Thyroid gland (tissue), 4 donors: ENCODE data around the gene PPP2R5D. TPM values are rescaled to one million over a fixed set of nuclear protein-coding genes. Genes with fewer than 3 reads are reported as not detected.
"Not testable (repeated sequence)": the region's sequence is repeated elsewhere in the genome, so short reads cannot be mapped to it uniquely, and the experiment has no call there.

Source experiments
- DNase-seq, 2 donors: peaks; one replicate each; pipeline ENCODE4 v3.0.0-alpha.2; 2019
- H3K27ac ChIP-seq, 3 donors: fragments of 200-600 bp; sonication (generic); 1 replicate in 2 of 3; 2 replicates in 1 of 3; pipeline ENCODE4 v1.5.1; 2016 to 2019; ENCODE audit warnings: mild to moderate bottlenecking in 1 of 3, moderate library complexity in 1 of 3
- H3K27me3 ChIP-seq: fragments of 200-600 bp; sonication (generic); one replicate; pipeline ENCODE4 v1.5.1; 2019
- H3K36me3 ChIP-seq, 2 donors: fragments of 200-600 bp; sonication (generic); one replicate each; pipeline ENCODE4 v1.5.1; 2016 to 2019
- H3K4me1 ChIP-seq, 2 donors: fragments of 200-600 bp; sonication (generic); one replicate each; pipeline ENCODE4 v1.5.1; 2017 to 2019
- H3K4me3 ChIP-seq, 3 donors: fragments of 200-600 bp; sonication (generic); replicated peaks in 1 of 3; 1 replicate in 2 of 3; 2 replicates in 1 of 3; pipeline ENCODE4 v1.5.1; 2016; ENCODE audit warnings: mild to moderate bottlenecking in 1 of 3
- H3K9me3 ChIP-seq: fragments of 200-600 bp; sonication (generic); one replicate; pipeline ENCODE4 v1.5.1; 2017
- POLR2A ChIP-seq, 2 donors: fragments of 450-650 bp; IDR thresholded peaks; one replicate each; pipeline ENCODE4 v1.6.1; 2017; ENCODE audit warnings: antibody characterized with exemption in 2 of 2, mild to moderate bottlenecking in 2 of 2, moderate library complexity in 1 of 2
- WGBS, 2 donors: methylation state at CpG; one replicate each; pipeline ENCODE4 v1.1.5; 2017; 5-methylcytosine and 5-hydroxymethylcytosine counted together
- intact Hi-C: fragments of 100-400 bp; cut with DNase I; formaldehyde crosslinking; loops from one replicate; pipeline ENCODE4 v1.15.1; 2023
- total RNA-seq, 4 donors: library from RNA; depleted of rRNA; stranded (reverse); fragments of >200 nt; gene quantifications; one replicate each; pipeline ENCODE4 v1.2.3, GENCODE V29; 2016
- TF ChIP-seq, protein P1 (sequence below), 6 experiments: fragments of 200-600 bp in 3 of 6; fragments of 450-650 bp in 3 of 6; sonication (generic) in 3 of 6; IDR thresholded peaks; one replicate each; pipeline ENCODE4 v1.5.1; 2016 to 2019; ENCODE audit warnings: antibody characterized with exemption in 6 of 6, mild to moderate bottlenecking in 2 of 6, inconsistent platforms in 1 of 6, moderate library complexity in 1 of 6

The PPP2R5D gene
- total RNA-seq, 4 donors from 2014 or later = 22.8 to 47.0 (median 28.2) TPM

DNA sequence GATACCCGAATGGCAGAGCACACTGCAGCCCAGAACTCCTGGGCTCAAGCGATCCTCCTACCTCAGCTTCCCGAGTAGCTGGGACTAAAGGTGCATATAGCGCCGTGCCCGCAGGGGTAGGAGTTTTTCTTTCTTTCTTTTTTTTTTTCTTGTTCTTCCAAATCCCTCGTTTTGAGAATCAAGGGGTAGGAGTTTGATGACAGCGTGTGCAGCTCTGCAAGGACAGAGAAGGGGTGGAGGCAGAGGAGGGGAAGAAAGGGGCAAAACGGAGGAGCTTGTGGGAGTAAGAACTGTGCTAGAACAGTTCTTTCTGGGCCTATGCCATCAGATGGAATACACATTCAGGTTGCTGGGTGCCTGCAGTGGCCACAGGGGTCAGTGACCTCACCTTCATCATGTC, 52.3 kb downstream of the PPP2R5D start:
- Histone ChIP-seq H3K27ac (no peak overlapping the region), H3K9me3 (no peaks in the 10 kb centered on the region), H3K4me3 (no peak overlapping the region), H3K27me3 (no peaks in the 10 kb centered on the region), H3K4me1 (no peaks in the 10 kb centered on the region), H3K36me3 (peaks cover 28 to 50% of the 10 kb centered on the region in 2 donors)
- TF ChIP-seq, protein P1, sequence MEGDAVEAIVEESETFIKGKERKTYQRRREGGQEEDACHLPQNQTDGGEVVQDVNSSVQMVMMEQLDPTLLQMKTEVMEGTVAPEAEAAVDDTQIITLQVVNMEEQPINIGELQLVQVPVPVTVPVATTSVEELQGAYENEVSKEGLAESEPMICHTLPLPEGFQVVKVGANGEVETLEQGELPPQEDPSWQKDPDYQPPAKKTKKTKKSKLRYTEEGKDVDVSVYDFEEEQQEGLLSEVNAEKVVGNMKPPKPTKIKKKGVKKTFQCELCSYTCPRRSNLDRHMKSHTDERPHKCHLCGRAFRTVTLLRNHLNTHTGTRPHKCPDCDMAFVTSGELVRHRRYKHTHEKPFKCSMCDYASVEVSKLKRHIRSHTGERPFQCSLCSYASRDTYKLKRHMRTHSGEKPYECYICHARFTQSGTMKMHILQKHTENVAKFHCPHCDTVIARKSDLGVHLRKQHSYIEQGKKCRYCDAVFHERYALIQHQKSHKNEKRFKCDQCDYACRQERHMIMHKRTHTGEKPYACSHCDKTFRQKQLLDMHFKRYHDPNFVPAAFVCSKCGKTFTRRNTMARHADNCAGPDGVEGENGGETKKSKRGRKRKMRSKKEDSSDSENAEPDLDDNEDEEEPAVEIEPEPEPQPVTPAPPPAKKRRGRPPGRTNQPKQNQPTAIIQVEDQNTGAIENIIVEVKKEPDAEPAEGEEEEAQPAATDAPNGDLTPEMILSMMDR (IDR thresholded peaks at IDR 0.05) = no peak
- TF ChIP-seq POLR2A (IDR thresholded peaks at IDR 0.05) = no peak
- intact Hi-C loops = no loop called here
- WGBS, 2 donors = 93 to 95% methylated on average over 9 of the region's 9 CpGs
- DNase-seq = no peak

DNA sequence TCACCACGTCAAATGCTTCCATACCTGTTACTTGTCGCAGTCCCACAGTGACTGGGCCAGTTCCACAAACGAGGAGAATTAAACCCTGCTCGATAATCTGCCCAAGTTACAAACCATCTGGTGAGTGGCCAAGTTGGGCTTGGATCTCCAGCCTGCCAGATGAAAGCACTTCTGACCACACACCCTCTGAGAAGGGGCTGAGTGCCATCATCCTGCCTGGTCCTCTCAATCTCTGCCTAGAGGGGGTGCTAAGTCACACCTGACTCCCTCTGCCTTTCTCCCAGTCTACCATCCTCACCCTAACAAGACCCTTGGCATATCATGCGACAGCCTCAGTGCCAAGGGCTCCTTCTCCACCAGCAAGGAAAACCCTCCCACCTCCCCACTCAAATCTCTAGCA, 52.8 kb downstream of the PPP2R5D start:
- WGBS, 2 donors = 88 to 100% methylated on average over 5 of the region's 5 CpGs
- no peak overlapping the region for H3K27ac ChIP-seq
- no peak for DNase-seq
- intact Hi-C loops = no loop called here
- no peak overlapping the region for H3K4me3 ChIP-seq
- TF ChIP-seq, protein P1 (IDR thresholded peaks at IDR 0.05) = no peak
- TF ChIP-seq POLR2A (IDR thresholded peaks at IDR 0.05) = no peak
- H3K4me1 ChIP-seq = no peaks in the 10 kb centered on the region
- H3K36me3 ChIP-seq = peaks cover 28 to 50% of the 10 kb centered on the region in 2 donors
- H3K27me3 ChIP-seq = no peaks in the 10 kb centered on the region
- no peaks in the 10 kb centered on the region for H3K9me3 ChIP-seq

DNA sequence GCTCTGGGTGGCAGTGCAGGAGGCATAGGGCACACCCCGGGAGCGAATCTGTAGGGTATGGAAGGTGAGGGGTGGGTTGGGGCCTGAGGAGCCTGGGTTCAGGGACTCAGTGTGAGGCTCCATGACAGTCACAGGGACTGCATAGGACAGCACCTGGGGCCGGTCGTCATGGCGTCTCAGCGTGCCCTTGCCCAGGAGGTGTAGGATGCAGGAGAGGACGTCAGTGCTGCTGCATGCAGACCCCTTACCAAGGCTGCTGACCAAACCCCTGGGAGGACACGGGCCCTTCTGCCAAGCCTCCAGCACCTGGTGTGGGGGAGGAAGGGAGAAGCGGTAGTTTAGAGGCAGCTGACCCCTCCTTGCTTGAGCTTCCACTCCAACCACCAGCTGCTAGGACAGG, 53.3 kb downstream of the PPP2R5D start:
- intact Hi-C loops = no loop called here
- Histone ChIP-seq H3K27me3 (no peaks in the 10 kb centered on the region), H3K27ac (no peak overlapping the region), H3K4me1 (no peaks in the 10 kb centered on the region), H3K4me3 (no peak overlapping the region), H3K9me3 (no peaks in the 10 kb centered on the region), H3K36me3 (peaks cover 30 to 52% of the 10 kb centered on the region in 2 donors)
- TF ChIP-seq, protein P1 (IDR thresholded peaks at IDR 0.05) = no peak
- TF ChIP-seq POLR2A (IDR thresholded peaks at IDR 0.05) = no peak
- WGBS, 2 donors = 93 to 100% methylated on average over 2 to 9 of the region's 9 CpGs
- DNase-seq = no peak

DNA sequence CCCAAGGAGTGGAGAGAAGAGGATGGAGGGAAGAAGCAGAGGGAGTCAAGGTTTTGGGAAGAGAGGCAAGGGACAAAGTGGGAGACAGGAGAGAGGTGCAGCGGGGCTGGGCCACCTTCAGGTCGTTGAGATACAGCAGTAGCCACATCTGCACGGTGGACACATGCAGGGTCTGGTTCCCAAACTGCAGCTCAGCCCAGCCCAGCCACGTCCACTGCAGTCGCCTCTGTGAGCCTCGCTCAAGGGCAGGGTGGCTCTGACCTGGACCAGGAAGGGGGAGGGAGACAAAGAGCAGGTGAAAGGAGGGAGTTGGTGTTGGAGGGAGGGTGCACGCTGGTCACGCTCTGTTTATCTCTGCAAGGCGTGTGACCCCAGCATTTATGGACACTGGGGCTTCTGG, 54.4 kb downstream of the PPP2R5D start:
- H3K9me3 ChIP-seq = no peaks in the 10 kb centered on the region
- TF ChIP-seq POLR2A (IDR thresholded peaks at IDR 0.05) = no peak
- TF ChIP-seq, protein P1 (IDR thresholded peaks at IDR 0.05) = no peak
- H3K4me3 ChIP-seq = no peak overlapping the region
- no peaks in the 10 kb centered on the region for H3K27me3 ChIP-seq
- DNase-seq = no peak
- 84 to 86% methylated on average over 9 of the region's 9 CpGs for WGBS, 2 donors
- H3K4me1 ChIP-seq = no peaks in the 10 kb centered on the region
- no peak overlapping the region for H3K27ac ChIP-seq
- H3K36me3 ChIP-seq = peaks cover 38 to 47% of the 10 kb centered on the region in 2 donors
- intact Hi-C loops = no loop called here

DNA sequence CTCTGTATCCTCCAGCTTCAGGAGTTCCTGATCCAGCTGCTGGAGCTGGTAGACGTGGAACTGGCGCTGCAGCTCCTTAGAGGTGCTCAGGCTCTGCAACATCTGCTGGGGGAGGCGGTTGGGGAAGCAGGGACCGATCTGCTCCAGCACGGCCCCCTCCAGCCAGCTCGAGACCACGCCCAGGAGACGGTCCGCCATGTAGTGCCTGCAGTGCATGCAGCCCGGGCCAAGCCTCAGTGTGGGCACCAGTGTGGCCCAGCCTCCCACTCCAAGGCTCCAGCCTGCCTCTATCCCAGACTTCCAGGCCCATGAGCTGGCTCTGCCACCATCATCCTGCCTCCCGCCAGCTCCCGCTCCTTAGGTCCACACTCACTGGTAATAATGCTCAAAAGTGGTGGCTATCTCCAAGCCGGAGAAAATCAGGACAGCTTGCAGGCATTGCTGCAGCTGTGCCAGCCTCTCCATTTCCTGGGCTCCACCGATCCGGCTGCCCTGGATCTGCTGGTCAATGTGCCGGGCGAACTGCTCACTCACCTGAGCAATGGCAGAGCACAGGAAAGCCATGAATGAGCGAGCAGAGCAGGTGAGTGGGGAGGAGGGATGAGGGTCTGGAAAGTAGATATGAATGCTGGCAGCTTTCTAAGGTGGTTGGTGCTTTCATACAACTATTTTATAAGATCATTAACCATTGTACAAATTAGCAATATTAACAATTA, 56.3 kb downstream of the PPP2R5D start:
- no peaks in the 10 kb centered on the region for H3K9me3 ChIP-seq

DNA sequence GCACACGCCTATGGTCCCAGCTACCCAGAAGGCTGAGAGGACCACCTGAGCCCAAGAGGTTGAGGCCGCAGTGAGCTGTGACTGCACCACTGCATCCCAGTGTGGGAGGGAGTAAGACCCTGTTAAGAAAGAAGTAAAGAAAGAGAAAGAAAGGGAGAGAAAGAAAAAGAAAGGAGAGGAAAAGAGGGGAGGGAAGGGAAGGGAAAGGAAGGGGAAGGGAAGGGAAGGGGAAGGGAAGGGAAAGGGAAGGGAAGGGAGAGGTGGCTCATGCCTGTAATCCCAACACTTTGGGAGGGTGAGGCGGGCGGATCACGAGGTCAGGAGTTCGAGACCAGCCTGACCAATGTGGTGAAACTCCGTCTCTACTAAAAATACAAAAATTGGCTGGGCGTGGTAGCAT, 57.1 kb downstream of the PPP2R5D start:
- DNase-seq, H3K4me3 ChIP-seq, H3K4me1 ChIP-seq, H3K27me3 ChIP-seq, H3K9me3 ChIP-seq, intact Hi-C loops, H3K27ac ChIP-seq: not testable (repeated sequence)
- WGBS, 2 donors = 94% methylated on average over 8 of the region's 8 CpGs
- H3K36me3 ChIP-seq = peaks cover 56 to 63% of the 10 kb centered on the region in 2 donors

More for the DNA sequence above, 56.3 kb downstream of the PPP2R5D start:
- Histone ChIP-seq H3K4me3 (no peak overlapping the region), H3K36me3 (peaks cover 49 to 64% of the 10 kb centered on the region in 2 donors), H3K27me3 (no peaks in the 10 kb centered on the region), H3K27ac (no peak overlapping the region), H3K4me1 (no peaks in the 10 kb centered on the region)
- DNase-seq = no peak
- intact Hi-C loops = no loop called here
- TF ChIP-seq POLR2A (IDR thresholded peaks at IDR 0.05) = no peak
- TF ChIP-seq, protein P1 (IDR thresholded peaks at IDR 0.05) = no peak
- 95% methylated on average over 14 to 18 of the region's 18 CpGs for WGBS, 2 donors
